HCT116 (cell line): ENCODE results near the gene ACOT6.

Source experiments
- TF ChIP-seq, protein P1 (sequence below): IDR thresholded peaks from 2 replicates; pipeline ENCODE4 v1.6.1; 2012
- TF ChIP-seq, protein P2 (sequence below), 3 experiments: fragments of 200-600 bp in 1 of 3; sonication (generic) in 1 of 3; IDR thresholded peaks in 2 of 3; conservative IDR thresholded peaks in 1 of 3; 2 replicates each; pipeline ENCODE4 v1.5.1; 2012 to 2017; ENCODE audit warnings: low read depth in 2 of 3, low read length in 2 of 3, antibody characterized with exemption in 1 of 3, borderline replicate concordance in 1 of 3, control low read depth in 1 of 3, mild to moderate bottlenecking in 1 of 3, mixed read lengths in 1 of 3, mixed run types in 1 of 3, moderate library complexity in 1 of 3; ENCODE audit not compliant: insufficient read depth in 1 of 3

DNA sequence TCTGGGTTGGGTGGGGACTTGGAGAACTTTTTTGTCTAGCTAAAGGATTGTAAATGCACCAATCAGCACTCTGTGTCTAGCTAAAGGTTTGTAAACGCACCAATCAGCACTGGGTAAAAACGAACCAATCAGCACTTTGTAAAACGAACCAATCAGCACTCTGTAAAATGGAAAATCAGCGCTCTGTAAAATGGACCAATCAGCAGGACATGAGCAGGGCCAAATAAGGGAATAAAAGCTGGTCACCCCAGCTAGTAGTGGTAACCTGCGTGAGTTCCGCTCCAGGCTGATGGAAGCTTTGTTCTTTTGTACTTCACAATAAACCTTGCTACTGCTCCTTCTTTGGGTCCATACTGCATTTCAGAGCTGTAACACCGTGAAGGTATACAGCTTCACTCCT lies 45.0 kb upstream of the ACOT6 start:
- TF ChIP-seq, protein P1, sequence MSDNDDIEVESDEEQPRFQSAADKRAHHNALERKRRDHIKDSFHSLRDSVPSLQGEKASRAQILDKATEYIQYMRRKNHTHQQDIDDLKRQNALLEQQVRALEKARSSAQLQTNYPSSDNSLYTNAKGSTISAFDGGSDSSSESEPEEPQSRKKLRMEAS = no peak
- TF ChIP-seq, protein P2, sequence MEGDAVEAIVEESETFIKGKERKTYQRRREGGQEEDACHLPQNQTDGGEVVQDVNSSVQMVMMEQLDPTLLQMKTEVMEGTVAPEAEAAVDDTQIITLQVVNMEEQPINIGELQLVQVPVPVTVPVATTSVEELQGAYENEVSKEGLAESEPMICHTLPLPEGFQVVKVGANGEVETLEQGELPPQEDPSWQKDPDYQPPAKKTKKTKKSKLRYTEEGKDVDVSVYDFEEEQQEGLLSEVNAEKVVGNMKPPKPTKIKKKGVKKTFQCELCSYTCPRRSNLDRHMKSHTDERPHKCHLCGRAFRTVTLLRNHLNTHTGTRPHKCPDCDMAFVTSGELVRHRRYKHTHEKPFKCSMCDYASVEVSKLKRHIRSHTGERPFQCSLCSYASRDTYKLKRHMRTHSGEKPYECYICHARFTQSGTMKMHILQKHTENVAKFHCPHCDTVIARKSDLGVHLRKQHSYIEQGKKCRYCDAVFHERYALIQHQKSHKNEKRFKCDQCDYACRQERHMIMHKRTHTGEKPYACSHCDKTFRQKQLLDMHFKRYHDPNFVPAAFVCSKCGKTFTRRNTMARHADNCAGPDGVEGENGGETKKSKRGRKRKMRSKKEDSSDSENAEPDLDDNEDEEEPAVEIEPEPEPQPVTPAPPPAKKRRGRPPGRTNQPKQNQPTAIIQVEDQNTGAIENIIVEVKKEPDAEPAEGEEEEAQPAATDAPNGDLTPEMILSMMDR (IDR thresholded peaks at IDR 0.05 in 2 of 3, conservative IDR thresholded peaks at IDR 0.05 in 1 of 3; ENCODE audit: borderline replicate concordance in 1 of 3, insufficient read depth in 1 of 3, low read depth in 2 of 3, low read length in 2 of 3) = no peak
